ENCODE data around the gene DVL1.

- TF ChIP-seq CTCF (IDR thresholded peaks at IDR 0.05; ENCODE audit: poor library complexity, severe bottlenecking) (no peak), REST (IDR thresholded peaks at IDR 0.05; ENCODE audit: borderline replicate concordance) (no peak), POLR2AphosphoS5 (IDR thresholded peaks at IDR 0.05) (no peak), EZH2 (IDR thresholded peaks at IDR 0.05; ENCODE audit: borderline replicate concordance, insufficient read depth, low read length, poor library complexity, severe bottlenecking) (no peak), RAD21 (conservative IDR thresholded peaks at IDR 0.05) (no peak), TAF1 (IDR thresholded peaks at IDR 0.05; ENCODE audit: low read depth) (no peak), MXI1 (conservative IDR thresholded peaks at IDR 0.05; ENCODE audit: poor library complexity, severe bottlenecking) (no peak), EP300 (conservative IDR thresholded peaks at IDR 0.05; ENCODE audit: poor library complexity, severe bottlenecking) (no peak)
These were observed 25.3 kb upstream of the DVL1 start for GRCh38 chr1:1374589-1374928.
